T-helper 2 cell treated with Interferon-gamma antibody and Interleukin-4, amounts not matched to agents 100 ng/mL and 5 ng/mL, for 36 hours (primary cell): ENCODE results near the gene ADAMTS6. TPM values are rescaled to one million over a fixed set of nuclear protein-coding genes. Genes with fewer than 3 reads are reported as not detected.

ENCODE experiments used
- intact Hi-C: fragments of 100-400 bp; cut with micrococcal nuclease; formaldehyde crosslinking; loops from one replicate; pipeline ENCODE4 v1.15.1; 2023
- total RNA-seq: library from RNA; stranded (reverse); gene quantifications from 2 replicates; pipeline ENCODE4 v1.2.3, GENCODE V29; 2022

The ADAMTS6 gene
- total RNA-seq, 1 donor from 2014 or later: 2.0 TPM

- intact Hi-C loops: no loop called here
Measured at GRCh38 chr5:65151614-65152013, 330.1 kb downstream of the ADAMTS6 start.

- intact Hi-C loops: no loop called here
Measured at GRCh38 chr5:65150599-65151304, 331.0 kb downstream of the ADAMTS6 start.

GRCh38 chr5:65149827-65150226, 331.9 kb downstream of the ADAMTS6 start:
- intact Hi-C loops: no loop called here

GRCh38 chr5:65144136-65144871, 337.4 kb downstream of the ADAMTS6 start:
- intact Hi-C loops: no loop called here

- intact Hi-C loops: no loop called here
Measured at GRCh38 chr5:65142511-65143011, 339.2 kb downstream of the ADAMTS6 start.

- intact Hi-C loops: no loop called here
Measured at GRCh38 chr5:65142016-65142415, 339.7 kb downstream of the ADAMTS6 start.

GRCh38 chr5:65141493-65141892, 340.2 kb downstream of the ADAMTS6 start:
- intact Hi-C loops: no loop called here

GRCh38 chr5:65137631-65138030, 344.1 kb downstream of the ADAMTS6 start:
- intact Hi-C loops: no loop called here

- intact Hi-C loops: no loop called here
Measured at GRCh38 chr5:65133477-65134110, 348.1 kb downstream of the ADAMTS6 start.

GRCh38 chr5:65132386-65132785, 349.3 kb downstream of the ADAMTS6 start:
- intact Hi-C loops: no loop called here

- intact Hi-C loops: no loop called here
Measured at GRCh38 chr5:65128226-65128625, 353.5 kb downstream of the ADAMTS6 start.

- intact Hi-C loops: no loop called here
Measured at GRCh38 chr5:65127161-65127901, 354.4 kb downstream of the ADAMTS6 start.

GRCh38 chr5:65126542-65127069, 355.1 kb downstream of the ADAMTS6 start:
- intact Hi-C loops: no loop called here

- intact Hi-C loops: no loop called here
Measured at GRCh38 chr5:65125591-65126541, 355.9 kb downstream of the ADAMTS6 start.

GRCh38 chr5:65121880-65122436, 359.8 kb downstream of the ADAMTS6 start:
- intact Hi-C loops: no loop called here

- intact Hi-C loops: no loop called here
Measured at GRCh38 chr5:65120371-65120967, 361.3 kb downstream of the ADAMTS6 start.

- intact Hi-C loops: no loop called here
Measured at GRCh38 chr5:65117525-65117924, 364.2 kb downstream of the ADAMTS6 start.

GRCh38 chr5:65113771-65114170, 367.9 kb downstream of the ADAMTS6 start:
- intact Hi-C loops: no loop called here

- intact Hi-C loops: no loop called here
Measured at GRCh38 chr5:65111961-65112658, 369.6 kb downstream of the ADAMTS6 start.
